ENCODE data around the gene CHRNB4.

Gene CHRNB4

GRCh38 chr15:78620021-78620526 lies 20.9 kb downstream of the CHRNB4 start:
- TF ChIP-seq GATA3 (IDR thresholded peaks at IDR 0.05; ENCODE audit: low read depth, low read length) (no peak), GATA2 (IDR thresholded peaks at IDR 0.05; ENCODE audit: low read depth, low read length) (no peak)

GRCh38 chr15:78619022-78619950 lies 21.7 kb downstream of the CHRNB4 start:
- TF ChIP-seq GATA3 (IDR thresholded peaks at IDR 0.05; ENCODE audit: low read depth, low read length) (no peak), GATA2 (IDR thresholded peaks at IDR 0.05; ENCODE audit: low read depth, low read length) (no peak)

GRCh38 chr15:78618490-78618934 lies 22.5 kb downstream of the CHRNB4 start:
- TF ChIP-seq GATA2 (IDR thresholded peaks at IDR 0.05; ENCODE audit: low read depth, low read length) (no peak), GATA3 (IDR thresholded peaks at IDR 0.05; ENCODE audit: low read depth, low read length) (no peak)

DNA sequence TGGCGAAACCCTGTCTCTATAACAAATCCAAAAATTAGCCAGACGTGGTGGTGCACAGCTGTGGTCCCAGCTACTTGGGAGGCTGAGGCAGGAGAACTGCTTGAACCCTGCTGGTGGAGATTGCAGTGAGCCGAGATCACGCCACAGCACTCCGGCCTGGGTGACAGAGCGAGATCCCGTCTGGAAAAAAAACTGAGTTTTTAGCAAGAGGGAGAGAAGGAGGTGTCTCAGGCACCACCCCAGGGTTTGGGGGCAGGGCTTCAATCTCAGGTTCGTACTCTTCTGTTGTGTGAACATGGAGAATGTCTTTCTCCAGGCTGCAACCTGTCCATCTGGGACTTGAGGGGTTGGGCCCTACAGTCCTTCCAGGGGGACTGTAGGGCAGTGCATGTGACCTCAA lies 22.9 kb downstream of the CHRNB4 start:
- no peak for TF ChIP-seq GATA3 (IDR thresholded peaks at IDR 0.05; ENCODE audit: low read depth, low read length)
- no peak for TF ChIP-seq GATA2 (IDR thresholded peaks at IDR 0.05; ENCODE audit: low read depth, low read length)

- TF ChIP-seq GATA2 (IDR thresholded peaks at IDR 0.05; ENCODE audit: low read depth, low read length): no peak
- TF ChIP-seq GATA3 (IDR thresholded peaks at IDR 0.05; ENCODE audit: low read depth, low read length): no peak
Observed at GRCh38 chr15:78617516-78617915, 23.5 kb downstream of the CHRNB4 start.

DNA sequence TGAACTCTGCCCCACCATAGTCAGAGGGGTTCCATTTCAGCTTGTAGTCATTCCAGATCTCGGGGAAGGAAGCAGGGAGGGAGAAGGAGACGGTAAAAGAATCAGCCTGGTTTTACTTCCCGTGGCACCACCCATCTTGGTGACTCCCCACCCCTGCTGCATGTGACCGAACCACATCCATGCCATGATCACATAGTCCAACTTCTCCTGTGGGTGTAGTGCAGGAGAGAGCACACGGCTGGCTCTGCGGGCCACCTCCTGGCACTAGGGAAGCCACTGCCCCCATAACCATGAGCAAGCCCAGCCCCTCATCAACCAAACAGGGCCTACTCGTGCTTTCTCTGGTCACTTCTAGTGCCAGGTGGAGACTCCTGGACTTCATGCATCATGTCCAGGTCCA lies 23.9 kb downstream of the CHRNB4 start:
- TF ChIP-seq GATA2 (IDR thresholded peaks at IDR 0.05; ENCODE audit: low read depth, low read length) (no peak), GATA3 (IDR thresholded peaks at IDR 0.05; ENCODE audit: low read depth, low read length) (no peak)

GRCh38 chr15:78616506-78616905 lies 24.5 kb downstream of the CHRNB4 start:
- TF ChIP-seq GATA3 (IDR thresholded peaks at IDR 0.05; ENCODE audit: low read depth, low read length) (no peak), GATA2 (IDR thresholded peaks at IDR 0.05; ENCODE audit: low read depth, low read length) (no peak)

DNA sequence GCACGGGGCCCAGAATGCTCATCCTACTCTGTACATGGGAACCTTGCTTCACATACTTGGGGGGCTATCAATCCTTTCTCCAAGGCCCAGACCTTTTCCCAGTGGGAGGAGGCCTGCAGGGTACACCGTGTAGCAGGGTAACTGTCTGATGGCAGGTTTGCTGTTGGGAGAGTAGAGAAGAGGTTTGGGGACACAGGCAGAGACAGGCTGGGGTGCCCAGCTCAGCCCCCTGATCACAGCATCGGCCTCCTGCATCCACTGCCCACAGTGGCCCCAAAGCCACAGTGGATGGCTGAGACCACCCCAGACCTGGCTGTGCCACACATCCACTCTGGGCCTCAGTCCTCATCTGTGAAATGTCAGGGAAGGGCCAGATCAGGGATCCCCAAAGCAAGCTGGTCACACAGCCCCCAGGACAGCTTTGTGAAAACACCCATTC lies 25.8 kb downstream of the CHRNB4 start:
- TF ChIP-seq GATA3 (IDR thresholded peaks at IDR 0.05; ENCODE audit: low read depth, low read length) (no peak), GATA2 (IDR thresholded peaks at IDR 0.05; ENCODE audit: low read depth, low read length) (no peak)

DNA sequence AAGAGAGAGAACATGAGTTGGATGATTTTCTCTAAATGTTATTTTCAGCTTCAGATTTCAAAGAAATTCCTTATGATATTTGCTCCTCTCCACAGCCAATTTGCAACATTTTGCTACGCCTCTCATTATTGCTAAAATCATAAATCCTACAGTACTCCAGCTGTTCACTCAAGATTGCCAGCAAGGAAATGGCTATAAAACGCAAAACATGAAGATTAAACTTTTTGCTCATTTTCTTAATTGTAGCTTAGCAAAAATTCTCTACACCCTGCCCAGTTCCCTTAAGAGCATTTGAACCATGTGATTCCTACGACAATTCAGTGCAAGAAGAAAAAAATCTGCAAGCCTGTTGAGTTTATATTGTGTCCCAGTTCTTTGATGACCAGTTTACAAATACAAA lies 27.0 kb downstream of the CHRNB4 start:
- TF ChIP-seq GATA2 (IDR thresholded peaks at IDR 0.05; ENCODE audit: low read depth, low read length) (no peak), GATA3 (IDR thresholded peaks at IDR 0.05; ENCODE audit: low read depth, low read length) (no peak)

DNA sequence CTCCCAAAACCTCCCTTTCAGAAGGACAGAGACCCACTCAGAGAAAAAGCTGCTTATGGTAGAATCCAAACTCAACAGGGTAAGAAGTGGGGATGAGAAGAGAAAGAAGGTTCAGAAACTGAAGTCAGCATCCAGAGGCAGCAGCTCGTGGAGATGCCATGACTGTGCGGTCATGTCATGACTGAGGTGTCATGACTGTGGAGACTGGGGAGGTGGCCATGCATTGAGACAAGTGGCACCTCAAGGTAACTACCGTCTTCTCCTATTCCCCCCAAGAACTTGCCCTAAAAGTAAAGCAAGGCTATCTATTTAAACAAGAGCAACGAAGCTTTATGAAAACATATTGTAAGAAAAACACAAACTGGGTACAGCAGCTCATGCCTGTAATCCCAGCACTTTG lies 35.3 kb downstream of the CHRNB4 start:
- TF ChIP-seq GATA3 (IDR thresholded peaks at IDR 0.05; ENCODE audit: low read depth, low read length): no peak
- TF ChIP-seq GATA2 (IDR thresholded peaks at IDR 0.05; ENCODE audit: low read depth, low read length): no peak

DNA sequence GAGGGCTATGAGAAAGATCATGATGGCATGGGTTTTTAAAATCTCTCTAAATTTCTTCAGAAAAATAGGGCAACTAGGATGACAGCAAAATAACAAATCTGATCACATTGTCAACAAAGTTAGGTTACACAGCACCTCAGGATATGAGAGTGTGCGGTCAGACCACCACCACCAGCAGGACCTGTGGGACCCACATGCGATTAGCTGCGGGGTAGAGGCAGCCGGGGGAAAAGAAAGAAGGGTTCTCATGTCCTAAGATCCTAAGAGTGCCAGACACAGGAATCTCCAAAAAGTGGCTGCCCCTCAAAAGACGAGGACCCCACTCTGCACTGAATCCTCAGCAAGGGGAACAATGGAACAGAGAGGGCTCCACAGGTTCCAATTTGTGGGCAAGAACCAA lies 35.8 kb downstream of the CHRNB4 start:
- TF ChIP-seq GATA2 (IDR thresholded peaks at IDR 0.05; ENCODE audit: low read depth, low read length) (no peak), GATA3 (IDR thresholded peaks at IDR 0.05; ENCODE audit: low read depth, low read length) (no peak)

DNA sequence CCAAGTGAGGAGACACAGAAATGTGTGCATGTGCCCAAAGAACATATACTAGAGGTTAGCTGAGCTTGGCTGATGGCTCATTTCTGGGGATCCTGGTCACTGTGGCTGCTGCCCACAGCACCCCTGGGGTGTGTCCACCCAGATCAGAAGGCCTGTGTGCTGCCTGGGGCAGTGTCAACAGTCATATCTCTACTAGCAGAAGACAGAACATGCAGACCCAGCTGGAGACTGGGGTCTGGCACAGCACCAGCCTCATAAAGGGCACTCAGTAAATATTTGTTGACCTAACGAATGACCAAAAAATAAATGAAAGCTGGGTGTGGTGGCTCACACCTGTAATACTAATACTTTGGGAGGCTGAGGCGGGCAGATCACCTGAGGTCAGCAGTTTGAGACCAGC lies 36.6 kb downstream of the CHRNB4 start:
- TF ChIP-seq GATA3 (IDR thresholded peaks at IDR 0.05; ENCODE audit: low read depth, low read length) (no peak), GATA2 (IDR thresholded peaks at IDR 0.05; ENCODE audit: low read depth, low read length) (no peak)

GRCh38 chr15:78603467-78603866 lies 37.5 kb downstream of the CHRNB4 start:
- no peak for TF ChIP-seq GATA2 (IDR thresholded peaks at IDR 0.05; ENCODE audit: low read depth, low read length)
- TF ChIP-seq GATA3 (IDR thresholded peaks at IDR 0.05; ENCODE audit: low read depth, low read length): no peak

DNA sequence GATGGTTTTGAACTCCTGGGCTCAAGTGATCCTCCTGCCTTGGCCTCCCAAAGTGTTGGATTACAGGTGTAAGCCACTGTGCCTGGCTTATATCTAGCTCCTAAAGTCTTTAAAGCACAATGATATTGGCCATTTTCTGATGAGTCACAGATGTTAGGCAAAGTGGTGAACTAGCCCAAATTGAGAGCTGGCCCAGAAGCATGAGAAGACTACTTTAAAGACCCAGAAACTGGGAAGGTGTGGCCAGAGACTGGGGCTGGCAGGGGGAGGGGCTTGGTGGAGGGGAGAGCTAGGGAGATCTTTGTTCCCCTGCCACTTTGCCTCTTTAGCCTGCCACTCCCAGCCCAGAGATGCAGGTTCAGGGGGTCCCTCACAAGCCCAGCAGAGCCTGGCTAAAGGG lies 41.8 kb downstream of the CHRNB4 start:
- TF ChIP-seq GATA2 (IDR thresholded peaks at IDR 0.05; ENCODE audit: low read depth, low read length): no peak
- TF ChIP-seq GATA3 (IDR thresholded peaks at IDR 0.05; ENCODE audit: low read depth, low read length): no peak

DNA sequence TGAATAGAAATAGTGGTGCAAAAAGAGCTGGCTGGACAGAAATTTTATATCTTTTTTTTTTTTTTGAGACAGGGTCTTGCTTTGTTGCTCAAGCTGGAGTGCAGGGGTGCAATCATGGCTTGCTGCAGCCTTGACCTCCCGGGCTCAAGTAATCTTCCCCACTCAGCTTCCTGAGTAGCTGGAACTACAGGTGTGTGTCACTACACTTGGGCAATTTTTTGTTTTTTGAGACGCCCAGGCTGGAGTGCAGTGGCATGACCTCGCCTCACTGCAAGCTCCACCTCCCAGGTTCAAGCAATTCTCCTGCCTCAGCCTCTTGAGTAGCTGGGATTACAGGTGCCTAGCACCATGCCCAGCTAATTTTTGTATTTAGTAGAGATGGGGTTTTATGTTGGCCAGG lies 42.7 kb downstream of the CHRNB4 start:
- TF ChIP-seq GATA3 (IDR thresholded peaks at IDR 0.05; ENCODE audit: low read depth, low read length) (no peak), GATA2 (IDR thresholded peaks at IDR 0.05; ENCODE audit: low read depth, low read length) (no peak)
